Measurements from ENCODE around the gene ZNF326.

- no peak for TF ChIP-seq EZH2phosphoT487 (IDR thresholded peaks at IDR 0.05; ENCODE audit: borderline replicate concordance, low read depth)
- TF ChIP-seq CTCF (IDR thresholded peaks at IDR 0.05), result no peak
- TF ChIP-seq REST (IDR thresholded peaks at IDR 0.05; ENCODE audit: low read depth, low read length), result no peak
- no peak for TF ChIP-seq MEF2A (IDR thresholded peaks at IDR 0.05; ENCODE audit: borderline replicate concordance, low read depth)
- no peak for TF ChIP-seq GATA2 (CRISPR knock-in tag; IDR thresholded peaks at IDR 0.05)
- no peak for TF ChIP-seq POLR2AphosphoS5 (IDR thresholded peaks at IDR 0.05; ENCODE audit: low read depth, low read length)
- no peak for TF ChIP-seq CHD2 (IDR thresholded peaks at IDR 0.05; ENCODE audit: low read length, partially characterized antibody)
- TF ChIP-seq TAF1 (IDR thresholded peaks at IDR 0.05; ENCODE audit: borderline replicate concordance, low read depth, low read length), result no peak
Measured at GRCh38 chr1:89949991-89950624, 44.8 kb upstream of the ZNF326 start.
